SH-SY5Y (cell line): ENCODE results near the gene COG2.

Source experiments
- GATA2 ChIP-seq: IDR thresholded peaks from 2 replicates; pipeline ENCODE4 v1.6.1; 2011; ENCODE audit warnings: mild to moderate bottlenecking, low read depth, low read length
- GATA3 ChIP-seq: IDR thresholded peaks from 2 replicates; pipeline ENCODE4 v1.6.1; 2011; ENCODE audit warnings: low read depth, mild to moderate bottlenecking, low read length, moderate library complexity

DNA sequence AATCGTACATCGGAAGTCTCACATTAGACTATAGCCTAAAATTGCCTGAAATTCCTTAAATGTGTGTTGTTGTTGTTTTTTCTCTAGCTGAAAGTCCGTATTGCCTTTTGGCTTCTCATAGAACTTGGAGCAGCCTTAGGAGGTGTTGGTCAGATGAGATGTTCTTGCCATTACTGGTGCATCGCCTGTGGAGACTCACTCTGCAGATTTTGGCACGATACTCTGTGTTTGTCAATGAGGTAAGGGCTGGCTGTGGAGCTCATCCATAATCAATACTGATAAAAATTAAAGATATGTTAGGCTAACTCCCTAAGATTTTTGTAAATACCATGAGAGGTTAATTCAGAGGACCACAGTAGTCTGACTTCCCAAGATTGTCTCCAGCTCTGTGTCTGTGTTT lies 42.7 kb downstream of the COG2 start:
- TF ChIP-seq GATA2 (no peak), GATA3 (no peak)
